ENCODE data around the gene LYRM4.
A peak's percentile ranks its signal among the peaks of the same experiment; 100 is the strongest.

LYRM4 gene

DNA sequence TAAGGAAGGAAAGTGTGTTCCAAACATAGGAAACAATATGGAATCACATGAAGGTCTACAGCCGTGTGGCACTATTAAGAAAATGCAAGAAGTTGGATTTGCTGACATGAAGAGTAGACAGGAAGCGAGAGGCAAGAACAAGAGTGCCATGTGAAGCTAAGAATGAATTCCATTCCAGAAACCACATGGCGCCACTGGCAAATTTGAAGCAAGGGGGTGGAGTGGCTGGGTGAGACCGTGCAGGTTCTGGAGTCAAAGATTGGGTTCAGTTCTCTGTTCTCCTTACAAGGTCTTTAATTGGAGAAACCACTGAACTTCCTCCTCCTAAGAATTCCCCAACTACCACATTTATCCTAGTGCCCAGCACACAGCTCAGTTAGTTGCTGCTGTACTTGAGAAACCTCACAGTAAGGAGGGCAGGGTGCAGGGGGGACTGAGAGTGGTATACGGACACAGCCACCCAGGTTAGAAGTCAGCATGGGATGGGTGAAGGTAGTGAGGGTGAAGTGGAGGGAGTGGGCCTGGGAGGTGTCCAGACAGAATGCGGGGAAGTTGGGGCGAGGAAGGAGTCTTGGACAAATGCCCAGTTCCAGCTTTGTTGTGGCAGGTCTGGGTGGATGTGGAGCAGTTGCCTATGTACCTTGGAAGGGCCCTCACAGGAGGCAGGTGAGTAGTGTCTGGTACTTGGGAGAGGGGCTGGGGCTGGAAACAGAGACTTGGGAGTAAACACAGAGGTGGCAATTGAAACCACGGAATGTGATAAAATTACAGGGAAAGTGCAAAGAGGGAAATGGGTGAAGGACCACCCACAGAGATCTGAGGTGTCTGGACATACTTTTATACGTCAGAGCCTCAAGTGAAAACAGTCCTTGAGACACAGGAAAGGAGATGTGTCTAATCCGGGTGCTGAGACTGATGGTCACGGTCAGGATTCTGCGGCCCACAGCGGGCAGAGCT is 14.3 kb downstream of the LYRM4 start:
- peak; percentile 58 for DNase-seq (ENCODE audit: low read depth, low spot score)

DNA sequence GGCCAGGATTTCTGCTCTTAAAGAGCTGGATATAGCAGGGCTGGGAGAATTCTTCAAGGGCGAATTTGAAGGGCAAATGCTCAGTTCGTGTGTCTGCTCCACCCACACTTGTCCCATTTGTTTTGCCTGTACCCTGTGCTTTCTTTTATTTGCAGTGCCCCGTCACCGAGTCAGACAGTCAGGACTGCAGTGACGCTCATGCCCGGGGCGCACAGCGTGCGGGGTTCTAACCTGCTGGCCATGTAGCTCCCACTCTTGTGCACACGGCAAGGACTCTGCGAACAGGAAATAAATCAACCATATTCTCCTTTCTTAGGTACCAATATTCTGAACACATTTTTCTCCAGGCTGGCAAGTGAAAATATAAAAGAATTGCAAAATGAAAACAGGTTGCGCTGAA is 17.7 kb downstream of the LYRM4 start:
- no peak for DNase-seq (ENCODE audit: low read depth, low spot score)

DNA sequence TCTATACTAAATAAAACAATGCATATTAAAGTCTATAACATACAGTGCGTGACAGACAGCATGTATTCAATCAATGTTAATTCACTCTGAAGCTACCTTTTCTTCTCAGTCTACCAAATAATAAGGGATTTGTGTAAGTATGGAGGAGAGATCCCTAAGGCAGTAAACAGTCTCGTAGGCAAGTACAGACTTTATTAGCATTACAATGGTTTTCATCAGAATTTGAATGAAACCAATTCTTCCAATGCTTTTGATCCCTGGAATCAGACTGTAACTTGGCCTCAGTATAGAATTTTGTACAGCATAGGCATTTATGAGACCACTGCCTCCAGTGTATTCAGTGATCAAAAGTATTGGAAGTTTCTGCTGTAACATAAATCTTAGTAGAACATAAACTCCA is 19.5 kb downstream of the LYRM4 start:
- DNase-seq (ENCODE audit: low read depth, low spot score), result no peak

DNA sequence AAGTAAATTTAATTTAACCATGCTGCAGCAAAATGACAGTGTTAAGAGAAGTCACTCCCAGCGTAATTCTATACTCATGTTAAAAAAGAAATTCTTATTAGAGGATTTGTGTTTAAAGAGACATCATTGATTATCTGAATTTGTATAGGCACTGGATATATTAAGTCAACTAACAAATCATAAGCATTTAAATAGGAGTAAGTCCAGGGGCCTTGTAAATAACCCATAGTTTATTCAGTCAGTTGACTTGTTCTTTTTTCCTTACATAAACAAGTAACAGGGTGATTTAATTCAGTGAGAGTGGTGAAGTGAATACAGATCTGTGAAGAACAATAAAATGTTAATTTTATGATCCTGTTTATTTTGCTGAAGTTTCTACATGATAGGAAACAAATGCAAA is 22.4 kb downstream of the LYRM4 start:
- no peak for DNase-seq (ENCODE audit: low read depth, low spot score)

DNA sequence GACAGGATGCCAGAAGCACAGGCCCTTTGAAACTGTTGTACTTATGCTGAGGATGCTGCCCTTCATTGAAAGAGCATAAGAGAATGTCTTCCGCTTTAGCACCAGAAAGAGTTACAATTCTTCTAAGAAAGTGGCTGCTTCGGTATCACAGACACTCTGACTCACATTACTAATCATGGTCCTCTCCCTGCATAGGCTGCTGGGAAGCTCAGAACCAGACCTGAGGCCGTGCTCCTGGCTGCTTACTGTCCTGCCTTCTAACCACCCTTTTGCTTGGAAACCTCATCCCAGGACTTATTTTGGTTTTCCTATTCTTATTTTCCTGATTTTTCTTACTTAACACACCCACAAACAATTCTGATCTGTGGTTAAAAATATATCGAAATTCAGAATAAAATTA is 22.9 kb downstream of the LYRM4 start:
- no peak for DNase-seq (ENCODE audit: low read depth, low spot score)

DNA sequence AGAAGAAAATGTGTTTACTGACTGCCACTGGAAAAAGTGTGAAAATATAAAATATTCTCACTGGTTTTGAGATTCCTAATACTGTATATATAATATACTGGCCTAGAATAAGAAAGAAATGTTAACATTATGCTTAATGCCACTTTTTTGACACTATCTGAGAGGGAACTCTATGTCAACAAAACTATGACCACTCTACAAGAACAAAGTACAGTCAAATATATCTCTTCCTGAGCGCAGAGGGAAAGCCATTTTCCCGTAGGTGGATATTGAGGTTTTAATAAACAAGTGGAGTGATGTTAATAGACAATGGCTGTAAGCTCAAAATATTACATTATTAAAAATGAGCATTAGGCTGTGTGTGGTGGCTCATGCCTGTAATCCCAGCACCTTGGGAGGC is 24.9 kb downstream of the LYRM4 start:
- no peak for DNase-seq (ENCODE audit: low read depth, low spot score)

DNA sequence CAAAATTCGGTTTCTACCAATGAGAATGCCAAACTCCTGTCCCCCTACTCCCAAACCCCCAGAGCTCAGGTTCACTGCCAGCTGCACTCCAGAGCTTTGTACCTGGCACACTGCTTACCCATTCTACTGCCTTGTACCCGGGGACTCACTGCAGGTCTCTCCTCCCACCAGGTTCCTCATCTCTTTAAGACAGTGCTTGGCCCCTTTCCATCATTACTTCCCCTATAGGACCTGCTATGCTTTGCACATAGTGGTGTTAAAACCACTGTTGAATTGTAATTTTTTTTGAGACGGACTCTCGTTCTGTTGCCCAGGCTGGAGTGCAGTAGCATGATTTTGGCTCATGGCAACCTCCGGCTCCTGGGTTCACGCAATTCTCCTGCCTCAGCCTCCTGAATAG is 25.9 kb downstream of the LYRM4 start:
- no peak for DNase-seq (ENCODE audit: low read depth, low spot score)

DNA sequence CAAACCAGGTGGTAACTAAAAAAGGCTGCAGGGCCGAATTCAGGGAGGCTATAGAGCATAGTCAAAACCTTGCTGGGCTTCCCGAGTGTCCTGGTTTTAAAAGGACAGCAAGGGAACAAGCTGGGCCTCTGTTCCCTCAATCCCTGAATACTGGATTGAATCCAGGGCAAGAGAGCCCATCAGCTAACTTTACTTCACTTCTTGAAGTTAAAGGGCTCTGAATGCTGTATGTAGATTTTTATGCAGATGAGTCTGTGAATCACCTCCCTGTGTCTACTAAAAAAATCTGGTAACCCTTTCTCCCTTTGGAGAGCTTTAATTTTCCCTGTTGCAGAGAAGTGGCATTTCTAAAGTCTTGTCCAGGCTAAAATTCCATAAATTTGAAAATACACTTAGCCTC is 29.5 kb downstream of the LYRM4 start:
- peak; percentile 24 for DNase-seq (ENCODE audit: low read depth, low spot score)

DNA sequence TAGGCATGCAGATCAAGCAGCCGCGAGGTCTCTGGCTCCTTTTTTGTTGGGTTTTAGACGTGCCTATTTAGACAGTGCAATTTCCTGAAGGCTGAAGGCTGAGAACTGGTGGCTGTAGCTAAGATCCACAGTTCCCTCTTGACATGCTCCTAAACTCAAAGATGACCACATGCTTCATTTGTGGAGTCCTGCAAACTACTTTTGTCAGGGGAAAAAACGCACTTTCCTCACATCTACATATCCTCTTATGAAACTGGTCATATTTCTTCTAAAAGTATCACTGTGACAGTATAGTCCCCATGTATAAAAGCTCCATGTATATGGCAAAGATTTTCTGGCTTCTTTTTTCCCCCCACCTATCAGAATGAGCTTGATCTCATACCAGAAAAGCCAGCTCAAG is 30.7 kb downstream of the LYRM4 start:
- DNase-seq (ENCODE audit: low read depth, low spot score), result no peak

DNA sequence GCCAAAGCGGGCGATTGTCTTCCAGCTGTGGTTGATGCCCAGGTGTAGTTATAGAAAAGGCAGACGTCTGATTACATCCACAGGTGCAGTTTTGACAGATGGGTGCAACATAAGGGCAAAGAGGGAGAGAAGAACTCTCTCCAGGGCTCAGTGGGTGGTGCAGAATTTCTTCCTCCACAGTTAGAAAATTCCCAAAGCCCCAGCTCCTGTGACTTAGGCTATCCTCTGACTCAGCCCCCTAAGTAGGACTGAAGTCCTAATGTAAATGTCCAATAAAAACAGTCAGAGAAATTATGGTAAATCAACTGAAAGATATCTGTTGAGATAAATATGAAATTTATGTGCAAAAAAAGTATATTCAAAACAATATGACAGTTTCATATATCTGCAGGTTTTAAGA is 31.4 kb downstream of the LYRM4 start:
- DNase-seq (ENCODE audit: low read depth, low spot score), result no peak

DNA sequence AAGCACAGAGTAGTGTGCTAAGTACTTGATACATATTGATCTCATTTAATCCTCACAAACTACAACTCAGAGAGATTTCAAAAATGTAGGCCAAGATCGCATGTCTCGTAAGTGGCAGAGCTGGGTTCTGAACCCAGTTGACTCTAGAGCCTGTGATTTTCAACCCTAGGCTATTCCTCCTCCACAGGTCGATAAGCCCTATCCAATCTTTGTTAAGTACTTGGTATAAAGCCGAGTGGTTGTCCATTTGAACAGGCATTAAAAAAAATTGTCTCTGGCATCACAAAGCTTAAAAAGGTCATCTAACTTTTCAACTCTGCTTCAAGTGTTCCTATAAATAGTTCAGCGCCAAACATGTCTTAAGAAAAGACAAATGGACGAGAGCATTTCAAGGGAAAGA is 37.4 kb downstream of the LYRM4 start:
- DNase-seq (ENCODE audit: low read depth, low spot score), result no peak

DNA sequence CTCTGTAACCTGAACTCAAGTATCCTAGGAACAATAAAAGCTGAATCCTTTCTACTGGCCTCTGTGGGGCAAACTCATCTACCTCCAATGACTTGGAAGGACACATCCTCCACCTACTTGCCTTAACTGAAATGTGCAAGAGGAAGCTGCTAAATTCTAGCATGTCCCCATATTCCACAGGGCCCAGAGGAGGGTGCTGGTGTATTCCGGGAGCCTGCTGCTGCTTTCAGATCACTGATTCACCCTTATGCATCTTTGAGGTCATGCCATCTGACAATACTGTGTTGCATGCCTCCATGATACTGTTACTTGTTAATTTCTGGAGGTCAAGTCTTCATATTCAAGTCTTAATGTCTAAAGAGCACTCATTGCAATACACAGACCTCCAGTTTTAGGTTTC is 40.3 kb downstream of the LYRM4 start:
- DNase-seq (ENCODE audit: low read depth, low spot score), result no peak

DNA sequence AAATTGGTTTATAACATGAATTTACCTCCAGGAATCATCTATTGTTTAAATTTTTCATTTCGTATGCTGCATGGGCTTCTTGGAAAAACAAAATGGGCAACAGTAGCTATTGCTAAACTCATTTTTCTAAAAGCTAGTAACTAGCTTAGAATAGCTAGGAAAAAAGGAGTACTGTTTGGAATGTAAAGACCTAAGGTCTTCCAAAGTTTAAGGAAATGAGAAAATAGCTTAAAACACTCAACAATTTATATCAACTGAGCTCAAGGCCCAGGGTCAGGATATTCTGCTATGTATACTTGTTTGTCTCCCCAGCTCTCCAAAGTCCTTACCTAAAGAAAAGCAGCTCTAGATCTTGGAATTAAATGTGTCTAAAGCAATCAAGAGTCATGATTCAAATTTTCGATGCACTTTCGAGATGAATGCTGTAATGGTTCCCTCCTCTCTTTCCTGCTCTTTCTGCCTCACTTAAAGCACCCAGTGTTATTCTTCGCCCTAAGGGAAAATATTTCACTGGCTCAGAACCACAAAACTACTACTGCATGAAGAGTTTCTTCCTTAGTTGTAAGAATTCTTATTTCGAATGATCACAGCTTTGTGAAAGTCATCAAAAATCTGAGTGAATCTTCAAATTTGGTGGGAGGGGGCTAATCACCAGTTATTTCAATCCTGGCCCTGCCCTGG is 41.6 kb downstream of the LYRM4 start:
- no peak for DNase-seq (ENCODE audit: low read depth, low spot score)

DNA sequence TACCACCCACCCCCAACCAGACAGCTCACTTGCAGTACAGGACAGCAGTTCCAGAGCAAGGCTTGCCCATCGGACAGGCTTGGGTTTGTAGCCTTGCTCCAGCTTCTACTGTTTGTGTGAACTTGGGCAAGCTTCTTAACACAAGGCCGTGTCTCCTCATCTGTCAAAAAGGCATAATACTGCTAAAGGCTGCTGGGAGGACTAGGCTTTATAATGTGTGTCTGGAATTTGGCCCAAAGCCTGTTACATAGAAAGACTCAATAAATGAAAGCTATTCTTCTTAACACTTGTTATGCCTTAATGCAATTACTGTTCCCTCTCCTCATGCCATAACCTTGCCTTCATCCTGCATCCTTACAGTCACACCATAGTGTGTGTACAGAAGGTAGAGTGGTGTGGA is 43.4 kb downstream of the LYRM4 start:
- DNase-seq (ENCODE audit: low read depth, low spot score), result no peak

DNA sequence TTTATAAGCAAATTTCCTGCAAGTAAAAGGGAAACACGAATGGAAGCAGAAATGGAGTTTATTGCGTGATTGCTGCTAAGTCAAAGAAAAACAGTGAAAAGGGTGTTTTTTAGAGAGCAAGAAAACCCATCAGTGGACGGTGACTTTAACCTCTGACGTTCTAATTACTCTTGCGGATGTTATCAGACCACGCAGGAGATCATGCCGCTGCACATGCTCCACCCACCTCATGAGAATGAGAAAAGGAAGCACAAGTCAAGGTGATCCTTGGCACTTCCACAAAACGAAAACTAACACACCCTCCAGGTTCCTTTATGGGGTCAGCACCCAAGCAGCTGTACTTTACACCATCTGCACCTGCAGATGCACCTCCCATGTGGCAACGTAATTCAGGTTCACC is 45.0 kb downstream of the LYRM4 start:
- DNase-seq (ENCODE audit: low read depth, low spot score), result no peak

DNA sequence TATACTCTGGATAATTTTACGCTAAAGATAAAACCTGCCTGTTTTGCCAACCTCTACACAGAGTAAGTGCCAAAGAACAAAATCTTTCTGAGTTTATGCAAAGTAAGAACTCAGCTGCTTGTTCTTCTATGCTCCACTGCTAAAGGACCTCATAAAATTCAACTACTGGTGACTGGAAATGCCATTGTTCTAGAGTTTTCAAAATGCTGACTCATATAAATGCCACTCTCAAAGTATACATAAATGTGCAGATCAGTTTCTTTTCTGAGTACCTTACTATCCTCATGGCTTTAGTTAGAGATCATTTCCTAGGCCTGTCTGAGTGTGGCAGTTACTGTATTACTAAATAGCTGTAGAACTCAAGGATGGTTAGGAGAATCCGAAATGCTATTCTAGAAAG is 45.6 kb downstream of the LYRM4 start:
- peak; percentile 32 for DNase-seq (ENCODE audit: low read depth, low spot score)

DNA sequence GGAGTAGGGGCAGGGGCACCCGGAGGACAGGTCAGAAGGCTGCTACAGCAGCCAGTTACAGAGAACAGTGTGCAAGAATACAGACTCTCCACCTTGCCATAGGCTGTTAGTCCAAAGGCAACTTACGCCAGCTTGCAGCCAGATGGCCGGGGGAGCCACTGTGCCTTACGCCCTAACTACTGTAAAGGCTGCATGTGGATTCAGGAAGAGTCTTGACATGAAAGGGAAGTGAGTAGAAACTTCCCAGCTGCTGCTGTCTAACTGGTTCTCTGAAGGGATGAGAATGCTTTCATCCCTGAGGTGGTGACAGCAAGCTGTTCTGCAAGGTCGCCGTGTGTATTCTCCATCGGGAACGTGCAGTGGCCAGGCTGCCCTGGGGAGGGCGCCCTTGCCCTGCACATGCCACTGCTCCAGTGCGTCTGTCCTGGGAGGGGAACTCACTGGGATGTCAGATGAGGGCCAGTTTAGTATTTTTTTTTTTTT is 46.1 kb downstream of the LYRM4 start:
- peak; percentile 67 for DNase-seq (ENCODE audit: low read depth, low spot score)

DNA sequence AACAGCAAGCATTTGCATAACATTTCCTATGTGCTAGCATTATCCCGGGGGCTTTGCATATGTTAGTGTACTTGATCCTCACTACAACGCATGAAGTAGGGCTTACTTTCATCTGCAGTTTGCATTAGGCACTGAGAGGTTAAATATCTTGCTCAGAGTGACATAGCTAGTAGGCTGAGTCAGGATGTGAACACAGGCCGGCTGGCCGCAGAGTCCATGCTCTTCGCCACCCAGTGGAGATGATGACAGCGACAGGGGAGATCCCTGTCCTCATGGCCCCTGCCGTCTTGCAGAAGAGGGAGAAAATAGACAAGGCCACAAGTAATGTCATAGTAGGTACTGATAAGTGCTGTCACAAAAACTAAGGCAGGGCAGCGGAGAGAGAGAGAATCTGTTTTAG is 46.9 kb downstream of the LYRM4 start:
- DNase-seq (ENCODE audit: low read depth, low spot score), result peak; percentile 47

DNA sequence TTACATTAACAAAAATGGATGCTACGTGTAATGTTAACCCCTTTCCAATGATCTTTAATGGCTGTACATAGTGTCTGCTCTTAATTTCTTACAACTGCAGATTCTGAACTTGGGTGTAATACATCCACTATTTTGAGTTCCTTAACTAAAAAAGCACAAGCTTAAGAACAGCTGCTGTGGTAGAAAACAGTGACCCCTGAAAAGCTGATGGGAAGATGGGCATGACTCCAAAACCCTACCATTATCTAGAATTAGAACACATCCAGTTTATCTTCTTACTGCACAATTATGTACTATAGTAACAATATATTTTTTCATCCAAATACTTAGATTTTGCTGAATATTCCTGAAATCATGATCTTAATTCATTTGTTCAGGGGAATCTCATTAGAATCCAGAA is 49.3 kb downstream of the LYRM4 start:
- DNase-seq (ENCODE audit: low read depth, low spot score), result no peak

DNA sequence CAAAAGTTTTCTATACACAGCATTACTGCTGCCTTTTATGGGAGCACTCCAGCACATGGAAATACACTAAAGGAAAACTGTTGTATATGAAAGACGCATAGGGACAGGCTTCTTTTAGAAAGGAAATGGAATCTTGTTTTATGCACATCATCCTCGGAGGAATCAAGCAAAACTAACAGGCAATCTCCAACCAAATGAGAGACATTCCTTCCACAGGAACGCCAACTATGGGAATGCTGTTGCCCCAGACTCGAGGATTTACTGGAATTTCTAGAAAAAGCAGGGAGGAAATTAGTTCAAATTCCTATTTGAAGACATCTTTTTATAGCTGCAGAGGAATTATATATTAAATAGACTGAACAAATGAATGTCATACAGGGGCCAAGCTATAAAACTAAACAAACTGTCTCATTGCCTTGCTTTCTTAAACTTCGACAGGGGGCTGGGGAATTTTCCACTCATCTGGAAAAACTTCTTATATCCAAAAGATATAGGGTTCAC is 52.2 kb downstream of the LYRM4 start:
- DNase-seq (ENCODE audit: low read depth, low spot score), result no peak

DNA sequence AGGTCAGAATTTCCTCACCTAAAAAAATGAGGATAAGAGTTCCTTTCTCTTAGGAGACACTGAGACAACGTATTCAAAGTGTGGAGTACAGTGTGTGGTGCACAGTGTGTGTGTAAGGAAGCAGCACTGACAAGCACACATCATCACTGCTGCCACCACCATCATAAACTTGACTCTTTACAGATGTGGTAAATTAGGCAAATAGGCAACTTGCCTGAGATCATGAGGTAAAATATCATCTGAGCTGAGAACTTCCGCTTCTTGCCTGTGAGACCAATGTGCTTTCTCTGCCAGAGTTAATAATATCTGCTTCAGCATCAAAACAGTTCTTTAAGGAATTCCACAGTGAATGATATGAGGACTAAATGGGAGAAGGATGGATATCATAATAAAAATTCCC is 52.7 kb downstream of the LYRM4 start:
- no peak for DNase-seq (ENCODE audit: low read depth, low spot score)

DNA sequence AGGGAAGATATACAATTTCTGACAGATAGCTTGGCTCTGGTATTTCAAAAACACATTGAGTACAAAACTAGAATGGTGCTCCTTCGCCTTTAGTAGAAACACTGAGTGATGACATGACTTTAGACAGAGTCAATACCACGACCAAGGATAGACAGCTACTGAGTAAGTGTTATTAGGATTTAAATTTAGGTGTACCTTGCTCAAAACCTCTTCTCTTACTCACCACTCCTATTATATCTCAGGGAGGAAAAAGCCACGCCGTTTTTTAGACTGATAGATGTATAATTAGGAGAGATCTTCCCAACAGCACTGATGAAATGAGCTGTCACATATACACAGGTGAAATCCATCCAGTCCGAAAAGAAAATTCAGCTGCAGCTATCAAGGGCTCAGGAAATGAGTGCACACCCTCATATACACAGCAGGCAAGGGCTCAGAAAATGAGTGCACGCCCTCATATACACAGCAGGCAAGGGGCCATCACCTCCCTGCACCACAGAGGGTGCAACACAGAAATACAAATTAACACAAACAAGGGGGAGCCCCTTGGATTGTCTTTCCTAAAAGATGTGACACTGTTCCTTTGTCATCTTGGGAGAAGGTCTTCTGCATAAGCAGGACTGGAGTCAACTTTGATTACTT is 53.7 kb downstream of the LYRM4 start:
- no peak for DNase-seq (ENCODE audit: low read depth, low spot score)
